Suprapubic skin (tissue), 3 donors: Measurements from ENCODE around the gene CAMTA1.

Experiments
- EP300 ChIP-seq: sonication (generic); formaldehyde crosslinking; IDR thresholded peaks from one replicate; pipeline ENCODE4 v1.6.1; 2017; ENCODE audit warnings: antibody characterized with exemption
- POLR2A ChIP-seq, 2 donors: fragments of 450-650 bp; IDR thresholded peaks; one replicate each; pipeline ENCODE4 v1.6.1; 2017; ENCODE audit warnings: antibody characterized with exemption in 2 of 2, mild to moderate bottlenecking in 2 of 2, moderate library complexity in 2 of 2
- TF ChIP-seq, protein P1 (sequence below), 2 donors: fragments of 200-600 bp in 1 of 2; fragments of 450-650 bp in 1 of 2; sonication (generic) in 1 of 2; IDR thresholded peaks; one replicate each; pipeline ENCODE4 v1.5.1; 2016 to 2019; ENCODE audit warnings: antibody characterized with exemption in 2 of 2, mild to moderate bottlenecking in 1 of 2, moderate library complexity in 1 of 2

DNA sequence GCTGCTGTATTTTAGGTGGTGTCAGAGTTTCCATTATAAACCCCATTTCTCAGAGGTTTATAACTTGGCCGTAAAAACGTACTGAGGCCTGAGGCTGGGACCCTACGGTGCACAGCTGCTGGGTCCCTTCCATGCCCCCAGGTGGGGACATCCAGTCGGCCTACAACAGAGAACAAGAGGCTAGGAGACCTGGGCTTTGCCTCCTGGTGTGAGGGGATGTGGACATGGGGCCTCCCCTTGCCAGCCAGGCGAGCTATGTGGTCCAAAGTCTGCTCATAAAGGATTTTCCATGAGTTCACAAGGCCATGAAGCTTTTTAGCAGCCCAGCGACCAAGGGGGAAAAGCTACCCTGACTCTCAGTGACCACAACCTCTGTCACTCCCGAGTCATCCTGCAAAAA is 724.3 kb downstream of the CAMTA1 start:
- TF ChIP-seq, protein P1, sequence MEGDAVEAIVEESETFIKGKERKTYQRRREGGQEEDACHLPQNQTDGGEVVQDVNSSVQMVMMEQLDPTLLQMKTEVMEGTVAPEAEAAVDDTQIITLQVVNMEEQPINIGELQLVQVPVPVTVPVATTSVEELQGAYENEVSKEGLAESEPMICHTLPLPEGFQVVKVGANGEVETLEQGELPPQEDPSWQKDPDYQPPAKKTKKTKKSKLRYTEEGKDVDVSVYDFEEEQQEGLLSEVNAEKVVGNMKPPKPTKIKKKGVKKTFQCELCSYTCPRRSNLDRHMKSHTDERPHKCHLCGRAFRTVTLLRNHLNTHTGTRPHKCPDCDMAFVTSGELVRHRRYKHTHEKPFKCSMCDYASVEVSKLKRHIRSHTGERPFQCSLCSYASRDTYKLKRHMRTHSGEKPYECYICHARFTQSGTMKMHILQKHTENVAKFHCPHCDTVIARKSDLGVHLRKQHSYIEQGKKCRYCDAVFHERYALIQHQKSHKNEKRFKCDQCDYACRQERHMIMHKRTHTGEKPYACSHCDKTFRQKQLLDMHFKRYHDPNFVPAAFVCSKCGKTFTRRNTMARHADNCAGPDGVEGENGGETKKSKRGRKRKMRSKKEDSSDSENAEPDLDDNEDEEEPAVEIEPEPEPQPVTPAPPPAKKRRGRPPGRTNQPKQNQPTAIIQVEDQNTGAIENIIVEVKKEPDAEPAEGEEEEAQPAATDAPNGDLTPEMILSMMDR (IDR thresholded peaks at IDR 0.05): no peak
- TF ChIP-seq EP300 (no peak), POLR2A (IDR thresholded peaks at IDR 0.05) (no peak)
